ENCODE measurements around the gene LILRB3.
"Not testable (repeated sequence)": the region's sequence is repeated elsewhere in the genome, so short reads cannot be mapped to it uniquely, and the experiment has no call there.

Gene LILRB3

DNA sequence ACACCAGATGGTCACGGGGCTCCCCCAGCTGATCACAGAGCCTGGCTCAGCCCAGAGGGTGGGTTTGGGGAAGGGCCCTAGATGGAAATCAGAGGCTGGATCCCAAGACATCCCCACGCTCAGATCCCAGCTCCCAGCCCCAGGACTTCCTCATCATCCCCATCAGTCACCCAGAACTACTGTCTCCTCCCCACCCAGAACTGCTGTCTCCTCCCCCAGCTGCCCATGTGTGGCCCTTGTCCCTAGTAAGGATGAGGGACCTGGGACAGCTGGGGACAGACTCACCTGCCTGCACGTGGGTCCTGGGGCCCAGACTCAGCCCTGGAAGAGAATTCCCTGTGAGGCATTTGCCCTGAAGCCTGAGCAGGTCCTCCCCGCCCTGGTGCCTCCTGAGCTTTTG, 19.4 kb upstream of the LILRB3 start:
- not testable (repeated sequence) for DNase-seq

DNA sequence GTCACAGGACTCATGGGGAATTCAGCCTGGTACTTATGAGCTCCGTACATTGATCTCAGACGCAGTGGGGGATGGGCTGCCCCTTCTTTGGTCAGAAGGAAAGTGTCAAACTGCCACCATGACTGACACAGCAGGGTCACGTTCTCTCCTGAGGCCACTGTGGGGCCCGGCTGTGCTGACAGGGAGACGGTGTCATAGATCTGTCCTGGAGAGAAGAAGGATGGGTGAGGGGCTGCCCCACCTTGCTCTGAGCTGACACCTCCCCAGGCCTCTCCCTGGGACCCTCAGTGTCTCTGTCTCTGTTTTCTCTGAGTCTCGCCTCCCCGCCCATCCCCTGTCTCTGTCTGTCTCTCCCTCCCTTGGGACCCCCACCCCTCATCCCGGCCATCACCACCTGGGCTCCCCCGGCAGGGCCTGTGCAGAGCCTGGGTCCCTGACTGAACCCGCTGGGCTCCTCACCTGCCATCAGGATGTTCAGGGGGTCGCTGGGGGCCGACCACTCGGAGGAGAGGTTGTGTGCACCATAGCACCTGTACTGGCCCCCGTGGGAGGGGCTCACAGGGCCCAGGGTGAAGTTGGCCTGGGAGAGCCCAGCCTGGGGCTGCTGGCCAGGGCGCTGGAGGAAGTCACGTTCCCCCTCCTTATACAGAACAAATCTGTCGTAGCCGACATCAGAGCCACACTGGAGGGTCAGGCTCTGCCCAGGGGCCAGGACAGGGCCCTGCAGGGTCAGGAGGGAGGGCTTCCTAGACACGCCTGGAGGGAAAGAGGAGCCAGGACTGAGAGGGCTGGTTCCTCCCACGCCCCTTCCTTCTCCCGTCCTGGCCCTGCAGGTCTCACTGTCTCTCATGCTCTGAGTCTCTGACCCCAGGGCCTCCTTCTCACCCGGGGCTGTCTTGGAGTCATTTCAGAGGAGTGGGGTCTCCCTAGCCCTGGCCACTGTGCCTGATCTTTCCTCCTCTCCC, 17.8 kb upstream of the LILRB3 start:
- DNase-seq: not testable (repeated sequence)

DNA sequence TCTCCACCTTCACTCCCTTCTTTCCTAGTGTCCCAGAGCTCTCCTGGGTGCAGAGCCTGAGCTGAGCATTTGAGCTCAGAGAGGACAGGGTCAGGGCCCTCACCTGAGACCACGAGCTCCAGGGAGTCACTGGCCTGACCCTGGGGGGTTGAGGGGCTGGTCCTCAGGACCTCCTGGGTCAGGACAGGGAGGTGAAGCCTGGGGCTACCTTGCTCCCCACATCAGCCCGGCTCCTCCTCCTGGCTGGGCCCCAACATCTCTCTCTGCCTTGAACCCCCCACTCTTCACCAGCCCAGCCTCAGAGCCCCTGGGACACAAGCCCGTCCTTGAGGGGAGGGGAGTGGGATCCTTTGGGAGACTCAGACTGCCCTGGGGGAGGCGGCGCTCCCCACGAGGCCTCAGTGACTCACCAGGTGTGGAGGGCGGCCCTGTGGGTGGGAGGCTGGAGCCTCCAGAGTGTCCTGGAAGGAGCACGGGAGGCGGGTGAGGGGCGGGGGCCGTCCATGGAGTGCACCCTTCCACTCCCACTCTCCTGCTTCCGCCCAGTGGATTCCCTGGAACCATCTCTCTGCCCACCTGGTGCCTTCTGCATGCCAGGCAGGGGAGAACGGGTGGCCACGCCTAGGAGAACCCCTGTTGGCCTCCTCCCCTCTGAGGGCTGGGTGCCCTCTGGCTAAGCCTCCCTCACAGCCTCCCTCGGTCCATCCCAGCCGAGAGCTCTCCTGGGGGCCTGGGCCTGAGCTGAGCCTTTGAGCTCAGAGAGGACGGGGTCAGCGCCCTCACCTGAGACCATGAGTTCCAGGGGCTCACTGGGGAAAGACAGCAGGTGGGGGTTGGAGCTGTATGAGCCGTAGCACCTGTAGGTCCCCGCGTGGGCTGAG, 16.9 kb upstream of the LILRB3 start:
- not testable (repeated sequence) for DNase-seq

DNA sequence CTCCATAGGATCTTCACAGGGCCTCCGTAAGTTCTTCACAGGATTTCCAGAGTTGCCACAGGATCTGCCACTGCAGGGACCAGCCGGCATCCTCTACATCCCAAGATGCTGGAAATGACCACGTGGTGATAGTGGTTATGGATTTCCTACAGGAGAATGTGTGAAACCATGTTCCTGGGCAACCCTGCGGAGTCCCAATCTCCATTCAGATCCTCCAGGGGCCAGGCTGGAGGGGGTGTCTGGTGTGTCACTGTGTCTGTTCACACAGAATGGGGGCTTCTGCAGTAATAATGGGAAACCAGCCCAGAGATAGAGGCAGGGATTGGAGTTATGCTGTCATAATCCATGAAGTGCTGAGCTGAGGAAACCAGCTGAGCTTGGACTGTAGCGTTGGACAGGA, 11.1 kb upstream of the LILRB3 start:
- DNase-seq: no peak

DNA sequence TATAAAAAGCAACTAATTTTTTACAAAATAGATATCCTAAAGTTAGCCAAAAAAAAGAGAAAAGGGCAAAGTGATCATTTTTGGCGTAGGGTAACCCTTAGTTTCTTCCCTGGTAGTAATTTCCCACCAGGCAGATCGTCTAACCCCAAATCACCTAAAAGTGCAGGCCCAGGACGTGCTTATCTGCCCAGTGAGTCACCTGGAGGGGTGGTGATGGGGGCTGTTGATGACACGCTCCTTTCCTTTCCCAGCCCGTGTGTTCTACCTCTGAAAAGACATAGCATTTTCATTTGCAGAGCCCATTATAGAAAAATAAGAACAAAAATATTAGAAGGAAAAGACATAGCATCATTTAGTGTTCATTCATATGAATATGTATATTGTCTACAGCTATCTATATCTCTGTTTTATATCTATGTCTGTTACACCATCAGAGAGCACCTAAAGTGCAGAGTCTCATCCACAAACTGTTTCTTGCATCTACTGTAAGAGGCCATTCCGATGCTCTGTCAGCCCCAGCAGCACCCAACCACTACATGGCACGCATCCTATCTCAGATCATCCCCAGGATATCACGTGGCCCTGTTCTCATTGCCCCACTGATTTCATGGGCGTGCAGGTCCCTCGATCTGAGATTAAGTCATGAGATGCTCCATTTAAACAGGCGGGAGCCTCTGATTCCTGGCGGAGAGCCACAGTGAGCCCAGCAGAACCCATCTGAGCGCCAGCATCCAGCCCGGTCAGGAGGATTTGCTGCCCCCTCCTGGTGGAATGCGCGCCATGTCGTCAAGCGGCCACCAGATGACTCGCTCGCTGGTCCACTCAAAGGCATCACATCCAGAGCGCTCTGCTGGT, 8.5 kb upstream of the LILRB3 start:
- peak; percentile 79 for DNase-seq

DNA sequence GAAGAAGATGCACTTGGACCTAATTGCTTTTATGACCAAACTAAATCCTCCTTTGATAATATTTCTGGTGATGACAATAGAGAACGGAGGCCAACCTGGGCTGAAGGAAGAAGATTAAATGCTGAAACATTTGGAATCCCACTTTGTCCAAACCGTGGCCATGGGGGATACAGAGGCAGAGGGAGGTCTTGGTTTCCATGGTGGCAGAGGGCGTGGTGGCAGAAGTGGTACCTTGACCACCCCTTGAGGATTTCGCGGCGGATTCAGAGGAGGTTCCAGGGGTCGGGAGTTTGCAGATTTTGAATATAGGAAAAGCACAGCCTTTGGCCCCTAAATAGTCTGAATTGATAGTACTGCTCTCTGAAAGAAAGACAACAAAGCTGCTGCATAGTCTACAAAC, 7.2 kb upstream of the LILRB3 start:
- no peak for DNase-seq

DNA sequence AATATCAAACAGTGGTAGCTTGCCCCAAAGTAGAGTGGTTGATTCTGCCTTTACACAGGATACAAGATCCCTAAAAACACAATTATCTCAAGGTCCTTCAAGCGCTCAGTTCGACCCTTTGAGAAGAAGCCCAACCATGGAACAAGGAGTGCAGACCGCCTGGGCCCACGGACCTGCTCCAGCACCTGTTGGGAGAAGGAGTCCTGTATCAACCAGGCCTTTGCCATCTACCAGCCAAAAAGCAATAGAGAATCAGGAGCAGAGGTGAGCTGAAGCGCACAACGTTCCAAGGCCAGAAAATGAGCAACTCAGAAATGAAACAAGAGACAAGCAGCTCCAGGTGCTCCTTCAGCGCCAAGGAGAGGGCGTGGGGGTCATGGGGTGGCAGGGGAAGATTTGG, 6.3 kb upstream of the LILRB3 start:
- no peak for DNase-seq

DNA sequence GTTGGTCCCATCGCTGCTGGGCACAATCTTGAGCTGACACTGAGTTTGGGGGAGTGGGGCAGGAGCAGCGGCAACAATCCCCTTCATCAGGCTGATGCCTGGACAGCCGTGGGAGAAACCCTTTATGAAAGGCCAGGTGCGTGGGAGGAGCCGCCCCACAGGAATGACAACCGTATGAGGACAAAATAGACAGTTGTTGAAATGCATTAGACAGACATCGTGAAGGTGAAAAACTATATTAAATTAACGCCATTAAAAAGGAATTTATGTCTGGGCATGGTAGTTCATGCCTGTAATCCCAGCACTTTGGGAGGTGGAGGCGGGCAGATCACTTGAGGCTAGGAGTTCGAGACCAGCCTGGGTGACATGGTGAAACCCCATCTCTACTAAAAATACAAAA, 1.8 kb upstream of the LILRB3 start:
- DNase-seq: not testable (repeated sequence)

DNA sequence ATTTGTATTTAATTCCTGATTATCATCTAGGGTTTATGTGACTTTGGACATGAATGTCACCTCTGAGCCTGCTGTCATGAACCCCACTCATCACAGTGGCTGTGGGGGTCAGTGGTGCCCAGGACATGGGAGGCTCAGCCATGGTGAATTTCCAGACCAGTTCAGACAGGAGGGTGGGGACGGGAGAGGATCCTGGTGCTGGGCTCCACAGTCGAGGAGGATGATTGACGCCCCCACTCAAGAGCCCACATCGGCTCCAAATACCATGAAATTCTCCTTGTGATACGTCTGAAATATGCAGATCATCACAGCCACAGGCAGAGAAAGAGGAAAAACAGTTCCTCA, 1.1 kb upstream of the LILRB3 start:
- DNase-seq: not testable (repeated sequence)

DNA sequence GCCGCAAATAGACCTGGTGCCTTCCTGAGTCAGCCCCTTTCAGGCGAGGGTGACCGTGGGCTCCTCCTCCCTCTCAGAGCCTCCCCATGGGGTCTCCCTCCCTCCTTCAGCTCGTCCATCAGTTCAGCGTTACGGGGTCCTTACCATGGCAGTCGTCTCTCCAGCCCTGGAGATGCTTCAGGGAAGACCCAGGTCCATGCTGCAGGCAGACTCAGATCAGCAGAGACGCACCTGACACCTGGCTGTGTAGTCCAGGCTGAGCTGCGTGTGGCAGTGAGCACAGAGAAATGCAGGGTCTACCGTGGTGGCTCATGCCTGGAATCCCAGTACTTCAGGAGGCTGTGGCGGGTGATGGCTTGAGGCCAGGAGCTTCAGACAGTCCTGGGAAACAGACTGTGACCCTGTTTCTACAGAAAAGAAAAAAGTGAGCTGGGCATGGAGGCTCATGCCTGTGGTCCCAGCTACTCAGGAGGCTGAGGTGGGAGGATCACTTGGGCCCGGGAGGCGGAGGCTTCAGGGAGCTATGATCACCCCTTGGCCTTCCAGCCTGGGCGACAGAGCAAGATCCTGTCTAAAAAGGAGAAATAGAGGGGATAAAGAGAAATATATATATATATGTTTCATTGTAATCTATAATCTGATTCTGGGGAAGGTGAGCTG, 600 bp upstream of the LILRB3 start:
- DNase-seq: not testable (repeated sequence)

DNA sequence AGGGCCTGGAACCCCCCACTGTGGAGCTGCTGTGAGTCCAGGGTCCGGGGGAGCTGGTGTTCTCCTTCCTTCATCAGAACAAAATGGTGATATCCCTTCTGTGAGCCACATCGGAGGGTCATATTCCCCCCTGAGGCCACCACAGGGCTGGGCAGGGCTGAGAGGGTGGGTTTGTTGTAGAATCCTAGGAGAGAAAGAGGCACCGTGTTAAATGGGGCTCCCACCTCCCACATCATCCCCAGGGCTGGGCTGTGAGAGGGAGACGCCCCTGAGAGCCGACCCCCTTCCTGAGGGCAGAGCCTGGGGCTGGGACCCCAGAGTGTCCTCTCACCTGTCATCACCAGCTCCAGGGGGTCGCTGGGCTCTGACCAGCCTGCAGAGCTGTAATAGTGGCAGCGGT, 860 bp downstream of the LILRB3 start:
- DNase-seq: not testable (repeated sequence)

DNA sequence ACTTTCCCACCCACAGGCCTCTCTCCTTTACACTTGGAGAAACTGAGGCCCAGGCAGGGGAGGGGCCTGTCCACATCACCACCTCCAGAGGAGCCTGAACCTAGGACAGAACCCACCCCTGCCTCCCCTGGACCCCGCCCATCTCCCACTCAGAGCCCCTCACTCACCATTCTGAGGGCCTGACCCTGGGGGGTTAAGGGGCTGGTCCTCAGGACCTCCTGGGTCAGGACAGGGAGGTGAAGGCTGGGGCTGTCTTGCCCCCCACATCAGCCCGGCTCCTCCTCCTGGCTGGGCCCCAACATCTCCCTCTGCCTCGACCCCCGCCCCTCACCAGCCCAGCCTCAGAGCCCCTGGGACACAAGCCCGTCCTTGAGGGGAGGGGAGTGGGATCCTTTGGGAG, 3.1 kb downstream of the LILRB3 start:
- not testable (repeated sequence) for DNase-seq

DNA sequence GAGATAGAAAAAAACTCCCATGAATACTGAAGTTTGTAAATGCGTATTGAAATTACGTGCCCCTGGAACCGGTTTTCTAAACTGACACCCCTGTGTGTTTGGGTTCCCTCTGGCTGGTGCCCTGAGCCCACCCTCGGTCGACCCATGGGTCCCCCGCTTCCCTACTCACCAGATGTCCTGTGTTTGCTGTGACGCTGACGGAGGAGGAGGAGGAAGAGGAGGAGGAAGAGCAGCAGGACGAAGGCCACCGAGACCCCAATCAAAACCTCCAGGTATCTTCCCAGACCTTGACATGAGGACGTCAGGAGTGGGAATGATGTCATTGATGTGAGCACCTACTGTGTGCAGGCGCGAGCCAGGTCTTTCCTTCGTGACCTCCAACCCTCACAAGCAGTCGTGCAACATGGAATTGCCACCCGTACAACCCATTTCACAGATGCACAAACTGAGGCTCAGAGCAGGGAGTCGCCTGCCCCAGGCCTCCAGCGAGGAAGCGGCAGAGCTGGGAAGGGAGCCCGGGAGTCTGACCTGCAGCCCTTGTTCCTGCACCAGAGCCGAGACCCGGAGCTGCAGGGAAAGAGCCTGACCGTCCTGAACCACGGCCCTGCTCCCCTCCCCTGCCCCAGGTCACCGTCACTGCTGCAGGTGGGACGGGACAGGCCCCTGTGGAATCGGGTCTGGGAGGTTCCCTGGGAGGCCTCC, 3.7 kb downstream of the LILRB3 start:
- no peak for DNase-seq

DNA sequence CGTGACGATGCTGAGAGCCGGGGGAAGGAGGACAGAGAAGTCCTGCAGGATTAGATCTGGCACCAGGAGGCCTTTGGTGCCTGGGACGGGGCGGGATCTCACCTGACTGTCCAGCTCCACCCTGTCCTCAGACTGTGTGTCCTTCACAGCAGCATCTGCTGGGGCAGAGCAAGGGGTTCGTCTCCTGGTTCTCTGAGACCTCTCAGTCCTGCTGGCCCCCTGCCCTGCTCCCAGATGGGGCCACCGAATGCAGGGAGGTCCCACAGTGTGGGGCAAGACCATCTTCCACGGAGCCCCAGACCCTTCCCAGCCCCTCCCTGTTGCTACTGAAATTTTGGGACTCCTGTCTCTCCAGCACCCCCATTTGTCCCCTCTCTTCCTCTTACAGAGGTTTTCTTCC, 4.5 kb downstream of the LILRB3 start:
- no peak for DNase-seq

DNA sequence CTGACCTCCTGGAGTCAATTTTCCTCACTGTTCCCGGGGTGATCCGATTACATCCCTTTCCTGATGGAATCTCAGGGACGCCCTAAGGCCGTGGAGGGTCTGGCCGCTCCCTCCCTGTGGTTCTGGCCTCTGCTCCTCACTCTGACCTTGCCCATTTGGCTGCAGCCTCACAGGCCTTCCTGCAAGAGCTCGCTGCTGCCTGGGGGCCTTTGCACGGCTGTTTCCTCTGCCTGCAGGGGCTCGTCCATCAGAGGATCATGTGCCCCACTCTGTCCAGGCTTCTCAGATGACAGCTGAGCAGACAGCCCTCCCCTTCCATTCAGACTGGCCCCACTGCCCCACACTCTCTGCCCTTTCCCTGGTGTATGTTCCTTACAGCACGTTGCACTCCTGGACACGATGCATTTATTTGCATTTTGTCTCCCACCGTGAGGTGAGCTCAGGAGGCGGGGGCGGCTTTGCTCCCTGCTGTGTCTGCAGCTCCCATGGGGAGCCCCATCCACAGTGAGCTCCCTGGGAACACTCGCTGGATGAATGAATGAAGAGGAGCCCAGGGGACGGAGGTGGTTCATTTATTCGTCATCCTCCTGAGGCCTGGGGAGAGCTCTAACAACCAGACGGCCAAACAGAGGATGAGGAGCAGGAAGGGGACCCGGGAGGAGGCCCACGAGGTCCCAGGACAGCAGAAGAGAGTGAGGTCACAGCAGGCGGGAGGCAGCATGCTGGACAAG, 5.1 kb downstream of the LILRB3 start:
- DNase-seq: not testable (repeated sequence)

DNA sequence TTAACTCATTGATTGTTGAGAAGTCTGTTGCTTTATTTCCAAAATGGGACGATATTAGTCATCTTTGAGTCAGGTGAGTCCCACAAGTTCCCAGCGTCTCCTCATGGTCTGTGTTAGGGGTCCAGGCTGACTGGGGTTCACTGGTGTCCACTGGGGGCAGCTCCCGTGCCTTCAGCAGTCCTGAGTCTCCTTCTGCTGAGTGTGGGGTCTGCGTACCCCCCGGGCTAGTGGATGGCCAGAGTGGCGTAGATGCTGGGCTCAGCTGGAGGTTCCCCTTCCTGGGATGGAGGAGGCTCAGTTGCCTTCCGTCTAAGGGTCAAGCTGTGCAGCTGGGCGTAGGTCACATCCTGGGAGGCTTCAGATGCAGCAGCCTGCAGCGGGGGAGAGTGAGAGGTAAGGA, 5.9 kb downstream of the LILRB3 start:
- no peak for DNase-seq

DNA sequence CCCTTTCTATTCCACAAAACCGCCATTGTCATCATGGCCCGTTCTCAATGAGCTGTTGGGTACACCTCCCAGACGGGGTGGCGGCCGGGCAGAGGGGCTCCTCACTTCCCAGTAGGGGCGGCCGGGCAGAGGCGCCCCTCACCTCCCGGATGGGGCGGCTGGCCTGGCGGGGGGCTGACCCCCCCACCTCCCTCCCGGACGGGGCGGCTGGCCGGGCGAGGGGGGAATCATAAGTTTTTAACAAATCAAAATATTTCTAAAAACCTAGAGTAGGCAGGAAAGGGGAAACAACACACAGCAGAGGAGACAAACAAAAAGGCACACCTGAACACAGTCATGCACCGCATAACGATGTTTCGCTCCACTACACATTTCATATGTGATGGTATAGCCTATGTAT, 8.1 kb downstream of the LILRB3 start:
- DNase-seq: not testable (repeated sequence)

DNA sequence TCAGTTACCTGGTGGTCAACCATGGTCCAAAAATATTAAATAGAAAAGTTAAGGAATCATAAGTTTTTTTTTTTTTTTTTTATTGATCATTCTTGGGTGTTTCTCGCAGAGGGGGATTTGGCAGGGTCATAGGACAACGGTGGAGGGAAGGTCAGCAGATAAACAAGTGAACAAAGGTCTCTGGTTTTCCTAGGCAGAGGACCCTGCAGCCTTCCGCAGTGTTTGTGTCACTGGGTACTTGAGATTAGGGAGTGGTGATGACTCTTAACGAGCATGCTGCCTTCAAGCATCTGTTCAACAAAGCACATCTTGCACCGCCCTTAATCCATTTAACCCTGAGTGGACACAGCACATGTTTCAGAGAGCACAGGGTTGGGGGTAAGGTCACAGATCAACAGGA, 8.6 kb downstream of the LILRB3 start:
- not testable (repeated sequence) for DNase-seq

DNA sequence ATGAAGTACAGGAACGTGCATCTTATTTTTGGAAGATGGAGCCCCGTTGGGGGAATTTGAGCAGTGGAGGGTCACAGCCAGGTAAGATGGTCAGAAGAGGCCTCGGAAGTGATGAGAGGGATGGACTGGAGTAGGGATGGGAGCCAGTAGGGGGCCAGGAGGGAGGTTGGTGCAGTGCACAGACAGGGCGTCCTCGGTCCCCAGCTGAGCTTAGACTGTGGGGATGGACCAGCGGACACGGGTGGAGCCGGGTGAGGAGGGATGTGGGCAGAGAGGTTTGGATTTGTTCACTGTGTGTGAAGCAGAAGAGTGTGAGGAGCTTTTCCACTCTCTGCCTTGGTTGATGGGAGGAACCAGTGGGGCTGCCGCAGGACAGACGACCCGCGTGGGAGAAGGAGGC, 11.6 kb downstream of the LILRB3 start:
- DNase-seq: no peak

DNA sequence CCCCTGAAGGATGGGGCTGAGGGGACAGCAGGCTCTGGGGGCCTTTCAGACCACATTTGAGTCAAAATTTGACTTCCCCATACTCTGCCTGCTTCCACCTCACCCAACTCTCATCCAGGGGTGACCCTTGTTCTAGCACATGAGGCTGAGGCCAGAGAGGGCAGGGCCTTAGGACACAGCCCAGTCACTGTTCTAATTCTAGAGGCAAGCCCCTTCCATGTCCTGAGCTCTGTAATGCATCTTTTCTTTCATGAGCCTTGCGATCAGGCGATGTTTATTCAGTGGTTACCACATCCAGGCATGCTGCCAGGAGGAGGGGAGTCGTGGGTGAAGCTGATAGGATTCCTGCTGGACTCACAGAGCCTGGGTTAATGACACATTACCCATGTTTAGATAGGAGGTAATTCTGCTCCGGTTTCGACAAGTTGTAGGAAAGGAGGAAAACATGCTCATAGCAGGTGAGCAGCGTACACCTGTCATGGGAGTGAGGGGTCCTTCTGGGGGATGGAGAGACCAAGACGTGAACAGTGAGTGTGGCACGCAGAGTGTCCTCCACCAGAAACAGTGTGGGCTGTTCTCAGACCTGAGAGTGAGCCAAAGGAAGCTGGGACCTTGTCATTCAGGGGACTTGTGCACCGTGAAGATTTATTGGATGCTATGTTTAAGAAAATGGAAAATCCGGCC, 12.9 kb downstream of the LILRB3 start:
- DNase-seq: peak; percentile 84

Measured in NCI-H1436 (cell line).